K562 (cell line): ENCODE results near the gene ECSIT. TPM values are rescaled to one million over a fixed set of nuclear protein-coding genes. Genes with fewer than 3 reads are reported as not detected.

Experiments used
- BACH1 ChIP-seq: fragments of 200-800 bp; sonication (Bioruptor generic); IDR thresholded peaks from 2 replicates; pipeline ENCODE4 v1.6.1; 2016; ENCODE audit warnings: missing genetic modification characterization, missing compliant biosample characterization
- FOXM1 ChIP-seq, 2 experiments: fragments of 450-650 bp in 1 of 2; sonication (generic) in 1 of 2; formaldehyde crosslinking in 1 of 2; IDR thresholded peaks; 2 replicates each; pipeline versions ENCODE4 v1.6.1 to v1.9.0; 2017 to 2022; ENCODE audit warnings: low read depth in 2 of 2, mild to moderate bottlenecking in 2 of 2, missing genetic modification reagents in 1 of 2, moderate library complexity in 1 of 2
- YBX1 ChIP-seq: fragments of 450-650 bp; IDR thresholded peaks from 2 replicates; pipeline ENCODE4 v1.7.1; 2016; ENCODE audit warnings: mild to moderate bottlenecking
- ZKSCAN8 ChIP-seq: fragments of 200-800 bp; sonication (Bioruptor generic); IDR thresholded peaks from 2 replicates; pipeline ENCODE4 v1.6.1; 2016; ENCODE audit warnings: missing genetic modification characterization, missing compliant biosample characterization
- polyA plus RNA-seq, 8 experiments: library from polyadenylated mRNA; depleted of rRNA in 4 of 8; stranded (reverse) in 5 of 8; unstranded in 3 of 8; fragments of >200 nt; fragmentation: Nextera tagmentation in 2 of 8; fragmentation: Illumina TruSeq in 1 of 8; extraction: Ambion mirVana in 2 of 8; extraction: Trizol in 1 of 8; gene quantifications; 2 replicates each; pipeline versions ENCODE4 v1.2.1 to v1.2.3, GENCODE V29; 2011 to 2014; ENCODE audit warnings: inconsistent platforms in 1 of 8, missing spikeins in 1 of 8
- total RNA-seq, 7 experiments: library from RNA; depleted of rRNA in 6 of 7; stranded (reverse); fragments of >200 nt in 6 of 7; fragmentation: Illumina TruSeq in 2 of 7; extraction: Trizol in 2 of 7; gene quantifications; 2 replicates each; pipeline versions ENCODE4 v1.2.1 to v1.2.3, GENCODE V29; 2011 to 2021; ENCODE audit warnings: low replicate concordance in 1 of 7
- TF ChIP-seq, protein P1 (sequence below), 2 experiments: fragments of 450-650 bp in 1 of 2; sonication (generic) in 1 of 2; formaldehyde crosslinking in 1 of 2; IDR thresholded peaks; 2 replicates each; pipeline versions ENCODE4 v1.7.1 to v1.9.0; 2016 to 2022; ENCODE audit warnings: inconsistent platforms in 1 of 2, mild to moderate bottlenecking in 1 of 2, missing genetic modification reagents in 1 of 2
- TF ChIP-seq, protein P2 (sequence below): fragments of 250-450 bp; sonication (Bioruptor Pico); IDR thresholded peaks from 2 replicates; pipeline ENCODE4 v1.4.0; 2020; ENCODE audit warnings: borderline replicate concordance
- TF ChIP-seq, protein P3 (sequence below): fragments of 250-450 bp; sonication (Bioruptor Pico); IDR thresholded peaks from 2 replicates; pipeline ENCODE4 v1.8.0; 2021; ENCODE audit warnings: borderline replicate concordance, mild to moderate bottlenecking, moderate library complexity; ENCODE audit not compliant: poor library complexity, severe bottlenecking
- TF ChIP-seq, protein P4 (sequence below), 2 experiments: fragments of 450-650 bp in 1 of 2; sonication (generic) in 1 of 2; formaldehyde crosslinking in 1 of 2; IDR thresholded peaks in 1 of 2; conservative IDR thresholded peaks in 1 of 2; 2 replicates each; pipeline versions ENCODE4 v1.6.1 to v1.8.1; 2016 to 2023; ENCODE audit warnings: mild to moderate bottlenecking in 2 of 2, moderate library complexity in 2 of 2, inconsistent platforms in 1 of 2, missing genetic modification reagents in 1 of 2
- TF ChIP-seq, protein P5 (sequence below), 2 experiments: fragments of 450-650 bp; IDR thresholded peaks; 2 replicates each; pipeline ENCODE4 v1.6.1; 2016

ECSIT gene
- total and polyA plus RNA-seq, 9 of the 15 experiments (the other 6 are each of a cell fraction or from before 2014, with no cell fraction given): 1.1 to 82.5 (median 43.9) TPM

DNA sequence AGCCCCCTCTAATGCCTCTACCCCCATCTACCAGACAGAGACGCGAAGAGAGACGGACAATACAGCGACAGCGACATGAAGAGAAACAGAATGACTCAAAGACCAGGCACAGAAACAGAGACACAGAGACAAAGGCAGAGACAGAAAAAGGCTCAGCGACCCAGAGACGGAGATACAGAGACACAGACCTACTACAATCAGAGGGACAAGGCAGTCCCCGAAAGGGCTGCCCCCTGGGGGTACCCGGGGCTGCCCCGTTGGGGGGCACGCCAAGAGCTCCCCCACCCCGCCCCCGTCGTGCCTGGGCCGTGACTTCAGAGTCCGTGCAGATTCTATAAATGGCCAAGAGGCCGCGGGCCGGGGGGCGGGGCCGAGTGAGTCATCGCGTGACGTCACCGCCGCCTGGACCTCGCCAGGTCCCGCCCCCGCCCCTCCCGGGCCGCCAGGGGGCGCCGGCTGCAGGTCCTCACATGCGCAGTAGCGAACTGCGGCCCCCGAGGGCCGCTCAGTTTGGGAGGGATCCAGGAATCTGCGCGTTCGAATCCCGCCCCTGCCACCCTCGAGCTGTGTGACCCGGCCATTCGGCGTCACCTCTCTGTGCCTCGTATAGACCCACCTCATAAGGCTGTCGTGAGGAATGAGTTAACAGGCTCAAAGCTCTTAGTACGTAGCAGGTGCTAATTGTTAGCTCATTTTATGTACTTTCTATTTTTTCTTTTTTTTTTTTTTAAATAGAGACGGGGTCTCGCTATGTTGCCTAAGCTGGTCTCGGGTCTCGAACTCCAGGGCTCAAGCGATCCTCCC lies 7.1 kb upstream of the ECSIT start (continued):
- TF ChIP-seq, protein P1, sequence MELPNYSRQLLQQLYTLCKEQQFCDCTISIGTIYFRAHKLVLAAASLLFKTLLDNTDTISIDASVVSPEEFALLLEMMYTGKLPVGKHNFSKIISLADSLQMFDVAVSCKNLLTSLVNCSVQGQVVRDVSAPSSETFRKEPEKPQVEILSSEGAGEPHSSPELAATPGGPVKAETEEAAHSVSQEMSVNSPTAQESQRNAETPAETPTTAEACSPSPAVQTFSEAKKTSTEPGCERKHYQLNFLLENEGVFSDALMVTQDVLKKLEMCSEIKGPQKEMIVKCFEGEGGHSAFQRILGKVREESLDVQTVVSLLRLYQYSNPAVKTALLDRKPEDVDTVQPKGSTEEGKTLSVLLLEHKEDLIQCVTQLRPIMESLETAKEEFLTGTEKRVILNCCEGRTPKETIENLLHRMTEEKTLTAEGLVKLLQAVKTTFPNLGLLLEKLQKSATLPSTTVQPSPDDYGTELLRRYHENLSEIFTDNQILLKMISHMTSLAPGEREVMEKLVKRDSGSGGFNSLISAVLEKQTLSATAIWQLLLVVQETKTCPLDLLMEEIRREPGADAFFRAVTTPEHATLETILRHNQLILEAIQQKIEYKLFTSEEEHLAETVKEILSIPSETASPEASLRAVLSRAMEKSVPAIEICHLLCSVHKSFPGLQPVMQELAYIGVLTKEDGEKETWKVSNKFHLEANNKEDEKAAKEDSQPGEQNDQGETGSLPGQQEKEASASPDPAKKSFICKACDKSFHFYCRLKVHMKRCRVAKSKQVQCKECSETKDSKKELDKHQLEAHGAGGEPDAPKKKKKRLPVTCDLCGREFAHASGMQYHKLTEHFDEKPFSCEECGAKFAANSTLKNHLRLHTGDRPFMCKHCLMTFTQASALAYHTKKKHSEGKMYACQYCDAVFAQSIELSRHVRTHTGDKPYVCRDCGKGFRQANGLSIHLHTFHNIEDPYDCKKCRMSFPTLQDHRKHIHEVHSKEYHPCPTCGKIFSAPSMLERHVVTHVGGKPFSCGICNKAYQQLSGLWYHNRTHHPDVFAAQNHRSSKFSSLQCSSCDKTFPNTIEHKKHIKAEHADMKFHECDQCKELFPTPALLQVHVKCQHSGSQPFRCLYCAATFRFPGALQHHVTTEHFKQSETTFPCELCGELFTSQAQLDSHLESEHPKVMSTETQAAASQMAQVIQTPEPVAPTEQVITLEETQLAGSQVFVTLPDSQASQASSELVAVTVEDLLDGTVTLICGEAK (IDR thresholded peaks at IDR 0.05): peak; percentile 31
- TF ChIP-seq, protein P1 (CRISPR knock-in tag; IDR thresholded peaks at IDR 0.05): no peak
- TF ChIP-seq FOXM1 (IDR thresholded peaks at IDR 0.05; ENCODE audit: low read depth) (no peak), FOXM1 (CRISPR knock-in tag; IDR thresholded peaks at IDR 0.05; ENCODE audit: low read depth) (no peak), ZKSCAN8 (CRISPR knock-in tag) (no peak), YBX1 (no peak), BACH1 (no peak)
- TF ChIP-seq, protein P2, sequence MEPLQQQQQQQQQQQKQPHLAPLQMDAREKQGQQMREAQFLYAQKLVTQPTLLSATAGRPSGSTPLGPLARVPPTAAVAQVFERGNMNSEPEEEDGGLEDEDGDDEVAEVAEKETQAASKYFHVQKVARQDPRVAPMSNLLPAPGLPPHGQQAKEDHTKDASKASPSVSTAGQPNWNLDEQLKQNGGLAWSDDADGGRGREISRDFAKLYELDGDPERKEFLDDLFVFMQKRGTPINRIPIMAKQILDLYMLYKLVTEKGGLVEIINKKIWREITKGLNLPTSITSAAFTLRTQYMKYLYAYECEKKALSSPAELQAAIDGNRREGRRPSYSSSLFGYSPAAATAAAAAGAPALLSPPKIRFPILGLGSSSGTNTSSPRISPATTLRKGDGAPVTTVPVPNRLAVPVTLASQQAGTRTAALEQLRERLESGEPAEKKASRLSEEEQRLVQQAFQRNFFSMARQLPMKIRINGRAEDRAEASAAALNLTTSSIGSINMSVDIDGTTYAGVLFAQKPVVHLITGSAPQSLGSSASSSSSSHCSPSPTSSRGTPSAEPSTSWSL: no peak
- TF ChIP-seq, protein P3, sequence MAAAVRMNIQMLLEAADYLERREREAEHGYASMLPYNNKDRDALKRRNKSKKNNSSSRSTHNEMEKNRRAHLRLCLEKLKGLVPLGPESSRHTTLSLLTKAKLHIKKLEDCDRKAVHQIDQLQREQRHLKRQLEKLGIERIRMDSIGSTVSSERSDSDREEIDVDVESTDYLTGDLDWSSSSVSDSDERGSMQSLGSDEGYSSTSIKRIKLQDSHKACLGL (CRISPR knock-in tag): no peak
- TF ChIP-seq, protein P4, sequence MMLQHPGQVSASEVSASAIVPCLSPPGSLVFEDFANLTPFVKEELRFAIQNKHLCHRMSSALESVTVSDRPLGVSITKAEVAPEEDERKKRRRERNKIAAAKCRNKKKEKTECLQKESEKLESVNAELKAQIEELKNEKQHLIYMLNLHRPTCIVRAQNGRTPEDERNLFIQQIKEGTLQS (IDR thresholded peaks at IDR 0.05): peak; percentile 99
- TF ChIP-seq, protein P4 (CRISPR knock-in tag; conservative IDR thresholded peaks at IDR 0.05): peak; percentile 98
- TF ChIP-seq, protein P5, sequence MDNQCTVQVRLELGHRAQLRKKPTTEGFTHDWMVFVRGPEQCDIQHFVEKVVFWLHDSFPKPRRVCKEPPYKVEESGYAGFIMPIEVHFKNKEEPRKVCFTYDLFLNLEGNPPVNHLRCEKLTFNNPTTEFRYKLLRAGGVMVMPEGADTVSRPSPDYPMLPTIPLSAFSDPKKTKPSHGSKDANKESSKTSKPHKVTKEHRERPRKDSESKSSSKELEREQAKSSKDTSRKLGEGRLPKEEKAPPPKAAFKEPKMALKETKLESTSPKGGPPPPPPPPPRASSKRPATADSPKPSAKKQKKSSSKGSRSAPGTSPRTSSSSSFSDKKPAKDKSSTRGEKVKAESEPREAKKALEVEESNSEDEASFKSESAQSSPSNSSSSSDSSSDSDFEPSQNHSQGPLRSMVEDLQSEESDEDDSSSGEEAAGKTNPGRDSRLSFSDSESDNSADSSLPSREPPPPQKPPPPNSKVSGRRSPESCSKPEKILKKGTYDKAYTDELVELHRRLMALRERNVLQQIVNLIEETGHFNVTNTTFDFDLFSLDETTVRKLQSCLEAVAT (IDR thresholded peaks at IDR 0.05): peak; percentile 16 to 46; a peak in 2 of 4 replicates
